GM18499 (cell line): ENCODE measurements around the gene SULT6B1.

ENCODE experiments used
- ATAC-seq: cut with Tn5 transposase; IDR thresholded peaks from one replicate; pipeline ENCODE4 v1.9.1; 2021; ENCODE audit warnings: moderate number of reproducible peaks; ENCODE audit not compliant: insufficient read depth, unreplicated experiment

Gene SULT6B1

GRCh38 chr2:37154785-37155184 is 33.7 kb downstream of the SULT6B1 start:
- no peak for ATAC-seq

GRCh38 chr2:37153224-37153623 is 35.2 kb downstream of the SULT6B1 start:
- no peak for ATAC-seq

- no peak for ATAC-seq
These were observed 38.7 kb downstream of the SULT6B1 start for GRCh38 chr2:37149626-37150322.

- no peak for ATAC-seq
These were observed 40.1 kb downstream of the SULT6B1 start for GRCh38 chr2:37148325-37148724.

- no peak for ATAC-seq
These were observed 42.4 kb downstream of the SULT6B1 start for GRCh38 chr2:37146062-37146461.

- ATAC-seq: no peak
These were observed 44.5 kb downstream of the SULT6B1 start for GRCh38 chr2:37143974-37144373.

- ATAC-seq: no peak
These were observed 45.9 kb downstream of the SULT6B1 start for GRCh38 chr2:37142546-37142945.

GRCh38 chr2:37132914-37133313 is 55.6 kb downstream of the SULT6B1 start:
- ATAC-seq: no peak

- ATAC-seq: no peak
These were observed 63.1 kb downstream of the SULT6B1 start for GRCh38 chr2:37125416-37125815.

- no peak for ATAC-seq
These were observed 69.3 kb downstream of the SULT6B1 start for GRCh38 chr2:37119157-37119556.
